Upper lobe of left lung (tissue), 6 donors: ENCODE data around the gene NIN. TPM values are rescaled to one million over a fixed set of nuclear protein-coding genes. Genes with fewer than 3 reads are reported as not detected.

Source experiments
- ATAC-seq, 2 donors: fragments of 200-7000 bp; cut with Tn5 transposase; one replicate each; pipeline ENCODE4 v1.9.1; 2022; ENCODE audit warnings: mild to moderate bottlenecking in 2 of 2, moderate library complexity in 2 of 2; ENCODE audit not compliant: low FRiP score in 2 of 2
- DNase-seq, 2 donors: peaks; one replicate each; pipeline ENCODE4 v3.0.0-alpha.2; 2019 to 2020
- H3K27ac ChIP-seq, 4 donors: fragments of 200-600 bp; sonication (generic); one replicate each; pipeline ENCODE4 v1.5.1; 2016 to 2019
- H3K27me3 ChIP-seq, 4 donors: fragments of 200-600 bp; sonication (generic); one replicate each; pipeline ENCODE4 v1.5.1; 2017 to 2019
- H3K36me3 ChIP-seq, 4 donors: fragments of 200-600 bp; sonication (generic); one replicate each; pipeline ENCODE4 v1.5.1; 2016 to 2019
- H3K4me1 ChIP-seq, 4 donors: fragments of 200-600 bp; sonication (generic); one replicate each; pipeline ENCODE4 v1.5.1; 2018 to 2019
- H3K4me3 ChIP-seq, 4 donors: fragments of 200-600 bp; sonication (generic); one replicate each; pipeline ENCODE4 v1.5.1; 2017 to 2019; ENCODE audit warnings: mild to moderate bottlenecking in 2 of 4, moderate library complexity in 1 of 4
- H3K9me3 ChIP-seq, 4 donors: fragments of 200-600 bp; sonication (generic); one replicate each; pipeline ENCODE4 v1.5.1; 2018 to 2019
- EP300 ChIP-seq, 4 donors: sonication (generic); formaldehyde crosslinking; IDR thresholded peaks; one replicate each; pipeline ENCODE4 v1.5.1; 2017; ENCODE audit warnings: antibody characterized with exemption in 4 of 4, control low read depth in 2 of 4
- POLR2A ChIP-seq, 4 donors: fragments of 450-650 bp; IDR thresholded peaks; one replicate each; pipeline ENCODE4 v1.5.1; 2016 to 2017; ENCODE audit warnings: antibody characterized with exemption in 4 of 4, mild to moderate bottlenecking in 2 of 4
- POLR2AphosphoS5 ChIP-seq, 2 donors: sonication (generic); formaldehyde crosslinking; IDR thresholded peaks; one replicate each; pipeline ENCODE4 v1.5.1; 2017; ENCODE audit warnings: antibody characterized with exemption in 2 of 2
- WGBS, 2 donors: methylation state at CpG; one replicate each; pipeline ENCODE4 v1.1.5; 2017 to 2018; 5-methylcytosine and 5-hydroxymethylcytosine counted together
- total RNA-seq, 6 donors: library from RNA; depleted of rRNA in 4 of 6; stranded (reverse); fragments of >200 nt in 4 of 6; gene quantifications; one replicate each; pipeline versions ENCODE4 v1.1.0 to v1.2.1, GENCODE V29; 2016 to 2021
- TF ChIP-seq, protein P1 (sequence below), 6 experiments: fragments of 450-650 bp in 4 of 6; fragments of 200-600 bp in 2 of 6; sonication (generic) in 2 of 6; IDR thresholded peaks; one replicate each; pipeline ENCODE4 v1.5.1; 2016 to 2019; ENCODE audit warnings: antibody characterized with exemption in 6 of 6
- donor health status: DM: no; HTN: no; CAD: no; lungs with moderate emphysema.
- donor health status: DM: no; HTN: yes; CAD: no; lungs with severe emphysema.

The NIN gene
- total RNA-seq, 6 donors from 2014 or later: 24.8 to 50.3 (median 42.2) TPM

DNA sequence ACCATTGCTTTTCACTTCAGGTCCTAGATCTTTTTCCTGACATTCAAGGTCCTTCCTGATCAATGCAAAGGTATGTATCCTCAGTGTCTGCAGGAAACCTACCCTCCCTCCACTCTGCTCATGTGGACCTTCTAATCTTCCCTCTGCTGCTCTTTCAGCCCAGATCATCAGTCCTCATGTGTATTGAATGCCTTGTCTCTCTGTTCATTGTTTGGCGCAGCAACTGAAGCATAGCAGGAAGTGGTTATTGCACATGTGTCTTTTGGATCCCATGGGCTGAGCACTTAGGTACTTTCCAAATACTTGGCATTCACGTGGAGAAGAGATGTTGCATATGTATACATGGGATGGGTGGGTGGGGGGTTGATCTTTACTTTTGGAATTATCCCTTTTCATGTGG lies 4.3 kb upstream of the NIN start:
- DNase-seq (no peak), ATAC-seq (no peak)
- no peak for TF ChIP-seq POLR2A (IDR thresholded peaks at IDR 0.05)
- no peak for TF ChIP-seq POLR2AphosphoS5 (IDR thresholded peaks at IDR 0.05)
- TF ChIP-seq, protein P1, sequence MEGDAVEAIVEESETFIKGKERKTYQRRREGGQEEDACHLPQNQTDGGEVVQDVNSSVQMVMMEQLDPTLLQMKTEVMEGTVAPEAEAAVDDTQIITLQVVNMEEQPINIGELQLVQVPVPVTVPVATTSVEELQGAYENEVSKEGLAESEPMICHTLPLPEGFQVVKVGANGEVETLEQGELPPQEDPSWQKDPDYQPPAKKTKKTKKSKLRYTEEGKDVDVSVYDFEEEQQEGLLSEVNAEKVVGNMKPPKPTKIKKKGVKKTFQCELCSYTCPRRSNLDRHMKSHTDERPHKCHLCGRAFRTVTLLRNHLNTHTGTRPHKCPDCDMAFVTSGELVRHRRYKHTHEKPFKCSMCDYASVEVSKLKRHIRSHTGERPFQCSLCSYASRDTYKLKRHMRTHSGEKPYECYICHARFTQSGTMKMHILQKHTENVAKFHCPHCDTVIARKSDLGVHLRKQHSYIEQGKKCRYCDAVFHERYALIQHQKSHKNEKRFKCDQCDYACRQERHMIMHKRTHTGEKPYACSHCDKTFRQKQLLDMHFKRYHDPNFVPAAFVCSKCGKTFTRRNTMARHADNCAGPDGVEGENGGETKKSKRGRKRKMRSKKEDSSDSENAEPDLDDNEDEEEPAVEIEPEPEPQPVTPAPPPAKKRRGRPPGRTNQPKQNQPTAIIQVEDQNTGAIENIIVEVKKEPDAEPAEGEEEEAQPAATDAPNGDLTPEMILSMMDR (IDR thresholded peaks at IDR 0.05): no peak
- no peak for TF ChIP-seq EP300 (IDR thresholded peaks at IDR 0.05)

DNA sequence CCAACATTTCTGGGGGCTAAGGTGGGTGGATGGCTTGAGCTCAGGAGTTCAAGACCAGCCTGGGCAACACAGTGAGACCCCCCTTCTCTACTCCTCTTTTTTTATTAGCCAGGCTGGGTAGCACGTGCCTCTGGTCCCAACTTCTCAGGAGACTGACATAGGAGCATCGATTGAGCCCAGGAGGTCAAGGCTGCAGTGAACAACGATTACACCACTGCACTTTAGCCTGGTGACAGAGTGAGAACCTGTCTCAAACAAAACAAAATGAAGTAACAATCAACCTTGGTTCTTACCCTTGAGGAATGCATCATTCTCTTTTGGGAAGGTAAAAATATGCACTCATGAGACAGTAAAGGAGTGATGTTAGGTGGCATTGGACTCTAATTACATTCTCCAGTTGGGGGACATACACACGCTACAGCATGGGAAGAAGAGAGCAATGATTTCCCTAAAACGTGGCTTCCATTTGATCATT lies 3.9 kb upstream of the NIN start:
- DNase-seq (no peak), ATAC-seq (no peak)
- TF ChIP-seq POLR2AphosphoS5 (IDR thresholded peaks at IDR 0.05) (no peak), EP300 (IDR thresholded peaks at IDR 0.05) (no peak)
- Histone ChIP-seq H3K36me3 (no peaks in the 10 kb centered on the region), H3K4me1 (peaks cover 5 to 11% (median 8%) of the 10 kb centered on the region in 4 donors), H3K9me3 (no peaks in the 10 kb centered on the region), H3K4me3 (no peak overlapping the region), H3K27ac (no peak overlapping the region), H3K27me3 (no peaks in the 10 kb centered on the region)
- 79 to 80% methylated on average over 5 of the region's 5 CpGs for WGBS, 2 donors

More for the DNA sequence above, 4.3 kb upstream of the NIN start:
- WGBS, 2 donors: 24 to 29% methylated on average over 2 of the region's 2 CpGs
- Histone ChIP-seq H3K36me3 (no peaks in the 10 kb centered on the region), H3K9me3 (no peaks in the 10 kb centered on the region), H3K27ac (no peak overlapping the region), H3K4me1 (peaks cover 5 to 7% (median 6%) of the 10 kb centered on the region in 4 donors), H3K27me3 (no peaks in the 10 kb centered on the region), H3K4me3 (no peak overlapping the region)

DNA sequence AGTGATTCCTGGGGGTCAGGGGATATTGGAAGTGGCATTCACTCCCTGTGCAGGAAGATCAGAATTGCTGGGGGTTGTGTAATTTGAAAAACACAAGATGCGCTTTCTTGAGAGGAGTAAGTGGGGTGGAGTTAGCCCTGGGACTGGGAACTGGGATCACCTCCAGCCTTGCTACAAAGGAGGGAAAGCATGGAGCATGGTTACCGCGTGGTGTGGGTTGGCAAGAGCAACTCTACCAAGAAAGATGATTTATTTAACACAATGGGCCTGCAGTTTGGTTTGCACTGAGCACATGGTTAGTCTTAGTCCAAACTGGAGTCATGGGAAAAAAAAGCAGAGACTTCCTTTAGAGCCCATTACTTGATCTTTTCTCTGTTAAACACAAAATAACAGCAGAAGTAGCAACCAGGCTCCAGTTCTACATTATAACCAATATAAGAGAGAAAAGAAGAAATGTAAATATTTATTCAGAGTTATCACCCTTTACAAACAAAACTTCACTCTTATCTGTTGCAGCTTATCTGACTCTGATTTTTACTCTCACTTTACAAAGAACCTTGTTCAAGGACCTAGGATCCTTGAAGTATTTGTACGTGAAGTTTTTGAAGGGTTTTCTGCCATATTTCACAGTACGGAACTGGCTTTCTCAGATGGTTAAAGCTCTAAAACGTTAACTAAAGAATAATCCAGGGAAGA lies 2.1 kb upstream of the NIN start:
- Histone ChIP-seq H3K27ac (no peak overlapping the region), H3K4me1 (peaks cover 5 to 29% (median 23%) of the 10 kb centered on the region in 4 donors), H3K27me3 (no peaks in the 10 kb centered on the region), H3K36me3 (no peaks in the 10 kb centered on the region), H3K9me3 (no peaks in the 10 kb centered on the region), H3K4me3 (no peak overlapping the region)
- ATAC-seq (no peak), DNase-seq (no peak)
- WGBS, 2 donors: 74 to 78% methylated on average over 6 of the region's 6 CpGs
- TF ChIP-seq EP300 (IDR thresholded peaks at IDR 0.05): no peak
- TF ChIP-seq, protein P1 (IDR thresholded peaks at IDR 0.05): no peak
- TF ChIP-seq POLR2A (IDR thresholded peaks at IDR 0.05): no peak
- TF ChIP-seq POLR2AphosphoS5 (IDR thresholded peaks at IDR 0.05): no peak

DNA sequence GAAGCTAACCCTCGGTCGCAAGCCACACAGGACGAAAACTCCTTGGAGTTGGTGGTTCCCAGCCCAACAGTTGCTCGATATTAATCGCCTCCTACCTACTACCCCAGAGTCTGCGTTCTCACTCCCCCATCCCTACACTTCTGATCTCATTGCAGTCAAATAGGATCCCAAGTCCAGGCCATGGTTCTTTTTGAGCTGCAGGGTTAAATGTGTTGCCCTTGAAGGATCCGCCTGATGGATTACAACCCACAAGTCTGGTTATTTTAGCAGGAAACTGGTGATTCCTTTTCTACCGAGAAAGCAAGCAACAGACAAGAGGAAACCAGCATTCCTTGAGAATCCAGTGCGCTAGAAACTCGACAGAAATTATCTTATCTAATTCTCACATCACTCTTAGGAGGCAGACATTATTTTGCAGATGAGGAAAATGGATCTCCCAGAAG lies 785 bp upstream of the NIN start:
- H3K27me3 ChIP-seq: no peaks in the 10 kb centered on the region
- peaks cover 5 to 32% (median 23%) of the 10 kb centered on the region in 4 donors for H3K4me1 ChIP-seq
- TF ChIP-seq, protein P1 (IDR thresholded peaks at IDR 0.05): no peak
- no peak for TF ChIP-seq EP300 (IDR thresholded peaks at IDR 0.05)
- TF ChIP-seq POLR2AphosphoS5 (IDR thresholded peaks at IDR 0.05): no peak
- no peak for TF ChIP-seq POLR2A (IDR thresholded peaks at IDR 0.05)
- no peaks in the 10 kb centered on the region for H3K36me3 ChIP-seq
- DNase-seq (no peak), ATAC-seq (peak in 1 of 2 donors; percentile 22)
- H3K9me3 ChIP-seq: no peaks in the 10 kb centered on the region
- H3K27ac ChIP-seq: peak overlapping the region; percentile 87 to 98 (median 88)
- H3K4me3 ChIP-seq: peak overlapping the region; percentile 64 to 98 (median 92)
- WGBS, 2 donors: 6 to 10% methylated on average over 10 of the region's 10 CpGs

DNA sequence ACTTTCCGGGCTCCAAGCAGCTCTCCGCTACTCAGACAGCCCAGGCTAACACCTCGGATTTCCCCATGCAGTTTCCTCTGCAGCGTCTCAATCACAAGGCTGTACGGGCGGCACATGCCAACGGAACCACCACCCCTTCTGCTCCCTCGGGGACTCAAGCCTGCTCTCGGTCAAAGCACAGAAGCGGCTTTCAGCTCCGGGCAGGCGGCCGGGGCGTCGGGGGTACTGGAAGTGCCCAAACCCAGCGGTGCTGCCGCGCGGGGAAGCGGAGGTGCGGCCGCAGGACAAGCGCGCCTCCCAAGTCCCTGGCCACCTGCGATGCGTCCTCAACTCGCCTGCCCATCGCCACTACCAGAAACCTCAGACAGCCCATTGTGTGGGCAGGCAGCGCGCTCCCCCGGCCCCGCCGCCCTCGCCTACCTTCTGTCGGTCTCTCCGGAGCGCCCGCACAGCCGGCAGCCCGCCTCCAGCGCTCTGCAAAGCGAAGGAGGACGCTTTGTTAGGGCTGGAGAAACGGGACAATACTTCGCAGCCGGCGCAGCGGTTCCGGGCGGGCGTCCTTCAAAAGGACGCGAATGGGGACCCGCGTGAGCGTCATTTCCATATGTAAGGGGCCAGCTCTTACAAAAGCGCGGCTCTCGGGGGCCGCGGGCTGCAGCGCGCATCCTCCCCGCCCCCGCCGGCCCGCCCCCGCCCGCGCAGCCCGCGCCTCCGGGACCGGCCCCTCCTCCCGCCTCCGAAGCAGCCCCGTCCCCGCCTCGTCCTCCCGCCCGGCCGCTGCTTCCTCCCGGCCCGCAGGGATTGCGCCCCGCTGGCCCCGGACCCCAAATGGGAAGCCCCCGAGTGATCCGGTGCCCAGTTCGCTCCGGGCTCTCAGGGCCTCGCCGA lies 674 bp downstream of the NIN start:
- DNase-seq (peak; percentile 59 to 92), ATAC-seq (peak; percentile 78 to 82)
- peak overlapping the region; percentile 70 to 98 (median 92) for H3K4me3 ChIP-seq
- no peak for TF ChIP-seq POLR2AphosphoS5 (IDR thresholded peaks at IDR 0.05)
- TF ChIP-seq, protein P1 (IDR thresholded peaks at IDR 0.05): no peak
- TF ChIP-seq EP300 (IDR thresholded peaks at IDR 0.05): no peak
- no peak for TF ChIP-seq POLR2A (IDR thresholded peaks at IDR 0.05)
- H3K27ac ChIP-seq: peak overlapping the region; percentile 88 to 98 (median 90)
- H3K36me3 ChIP-seq: no peaks in the 10 kb centered on the region
- 0% methylated on average over 3 to 14 of the region's 93 CpGs for WGBS, 2 donors
- H3K27me3 ChIP-seq: no peaks in the 10 kb centered on the region
- no peaks in the 10 kb centered on the region for H3K9me3 ChIP-seq
- peaks cover 5 to 32% (median 23%) of the 10 kb centered on the region in 4 donors for H3K4me1 ChIP-seq
